ENCODE data around the gene CREB1.
"Not testable (repeated sequence)": the region's sequence is repeated elsewhere in the genome, so short reads cannot be mapped to it uniquely, and the experiment has no call there.

CREB1 gene

GRCh38 chr2:207633686-207634085, 103.9 kb downstream of the CREB1 start:
- CTCF ChIA-PET: interaction anchor here (0.7 to 3.0 kb wide), 3 partner anchors 8 to 100 kb away, joined by 3 to 14 read pairs (median 5); partner anchors contain the start of gene METTL21A
- POLR2A ChIA-PET: no interaction called here
- no peak for DNase-seq (ENCODE audit: low read depth, low spot score)
- no peak for TF ChIP-seq CTCF (IDR thresholded peaks at IDR 0.05; ENCODE audit: insufficient read depth, low read length, missing control alignments)
- H3K4me3 ChIP-seq (ENCODE audit: low read depth, low read length): no peak overlapping the region

DNA sequence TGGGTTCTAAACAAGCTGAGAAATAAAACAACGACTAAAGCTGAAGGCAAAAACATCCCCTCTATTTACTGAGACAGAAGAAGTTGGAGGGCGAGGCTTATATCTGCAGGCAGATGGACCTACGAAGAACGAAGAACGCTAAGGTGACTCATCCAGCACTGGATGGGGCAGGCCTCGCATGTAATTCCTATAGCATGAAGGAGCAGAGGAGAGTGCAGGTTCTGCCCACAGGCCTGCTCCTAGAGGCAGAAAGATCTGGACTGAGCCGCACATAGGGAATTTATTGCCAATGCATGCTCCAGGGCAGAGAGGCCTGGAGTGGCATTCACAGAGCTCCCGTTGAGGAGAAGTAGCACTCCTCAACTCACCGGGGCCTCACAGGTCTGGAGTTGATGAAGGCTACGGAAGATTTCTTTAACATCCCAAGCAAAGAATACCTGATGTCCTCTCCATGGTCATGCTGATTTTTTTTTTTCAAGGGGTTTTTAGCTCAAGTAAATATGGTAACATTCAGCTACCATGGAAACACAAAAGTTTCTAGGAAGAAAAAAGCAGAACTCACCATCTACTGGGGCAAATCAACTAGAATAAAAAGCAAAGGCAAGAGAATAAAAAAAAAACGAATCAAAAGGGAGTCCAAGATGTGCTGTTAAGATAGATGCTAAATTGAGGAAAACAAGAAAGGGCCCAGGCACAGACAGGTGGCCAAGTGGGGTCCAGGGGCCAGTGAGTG, 105.9 kb downstream of the CREB1 start:
- no peak overlapping the region for H3K4me3 ChIP-seq (ENCODE audit: low read depth, low read length)
- ChIA-PET POLR2A (interaction anchor here (0.5 to 1.4 kb wide), 2 partner anchors 10 to 79 kb away, joined by 3 read pairs; partner anchors contain the start of gene METTL21A), CTCF (interaction anchor here (0.7 to 3.0 kb wide), 3 partner anchors 10 to 406 kb away, joined by 3 to 14 read pairs (median 3); partner anchors contain the start of gene METTL21A)
- no peak for TF ChIP-seq CTCF (IDR thresholded peaks at IDR 0.05; ENCODE audit: insufficient read depth, low read length, missing control alignments)
- no peak for DNase-seq (ENCODE audit: low read depth, low spot score)

- POLR2A ChIA-PET; CTCF ChIA-PET; DNase-seq (ENCODE audit: low read depth, low spot score); H3K4me3 ChIP-seq (ENCODE audit: low read depth, low read length): not testable (repeated sequence)
These were observed 109.5 kb downstream of the CREB1 start for GRCh38 chr2:207639288-207639687.

DNA sequence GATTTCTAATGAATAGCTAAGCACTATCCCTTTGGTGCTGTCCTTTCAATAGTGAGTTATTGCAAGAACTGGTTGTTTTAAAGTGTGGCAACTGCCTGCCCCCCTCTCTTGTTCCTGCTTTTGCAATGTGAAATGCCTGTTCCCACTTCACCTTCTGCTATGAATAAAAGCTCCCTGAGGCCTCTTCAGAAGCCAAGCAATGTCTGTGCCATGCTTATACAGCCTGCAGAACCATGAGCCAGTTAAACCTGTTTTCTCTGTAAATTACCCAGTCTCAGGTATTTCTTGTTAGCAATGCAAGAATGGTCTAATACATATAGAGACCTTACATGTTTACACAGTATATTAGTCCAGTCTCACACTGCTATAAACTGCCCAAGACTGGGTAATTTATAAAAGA, 110.4 kb downstream of the CREB1 start:
- TF ChIP-seq CTCF (IDR thresholded peaks at IDR 0.05; ENCODE audit: insufficient read depth, low read length, missing control alignments): no peak
- DNase-seq (ENCODE audit: low read depth, low spot score): no peak
- POLR2A ChIA-PET: no interaction called here
- CTCF ChIA-PET: no interaction called here
- H3K4me3 ChIP-seq (ENCODE audit: low read depth, low read length): no peak overlapping the region

GRCh38 chr2:207640661-207641060, 110.9 kb downstream of the CREB1 start:
- DNase-seq (ENCODE audit: low read depth, low spot score): no peak
- TF ChIP-seq CTCF (IDR thresholded peaks at IDR 0.05; ENCODE audit: insufficient read depth, low read length, missing control alignments): no peak
- no peak overlapping the region for H3K4me3 ChIP-seq (ENCODE audit: low read depth, low read length)
- POLR2A ChIA-PET: no interaction called here
- CTCF ChIA-PET: interaction anchor here (1.6 kb wide), 1 partner anchor 14 kb away, joined by 4 read pairs; no protein-coding TSS in a partner anchor

GRCh38 chr2:207643892-207644291, 114.1 kb downstream of the CREB1 start:
- CTCF ChIA-PET: no interaction called here
- no peak overlapping the region for H3K4me3 ChIP-seq (ENCODE audit: low read depth, low read length)
- DNase-seq (ENCODE audit: low read depth, low spot score): no peak
- POLR2A ChIA-PET: no interaction called here
- no peak for TF ChIP-seq CTCF (IDR thresholded peaks at IDR 0.05; ENCODE audit: insufficient read depth, low read length, missing control alignments)

DNA sequence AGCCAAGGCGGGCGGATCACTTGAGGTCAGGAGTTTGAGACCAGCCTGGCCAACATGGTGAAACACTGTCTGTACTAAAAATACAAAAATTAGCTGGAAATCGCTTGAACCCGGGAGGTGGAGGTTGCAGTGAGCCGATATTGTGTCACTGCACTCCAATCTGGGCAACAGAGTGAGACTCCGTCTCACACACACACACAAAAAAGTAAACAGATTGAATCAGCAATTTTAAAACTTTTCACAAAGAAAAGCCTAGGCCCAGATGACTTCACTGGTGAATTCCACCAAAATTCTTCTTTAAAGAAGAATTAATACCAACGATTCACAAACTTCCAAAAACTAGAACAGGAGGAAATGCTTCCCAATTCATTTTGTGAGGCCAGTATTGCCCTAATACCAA, 116.8 kb downstream of the CREB1 start:
- DNase-seq (ENCODE audit: low read depth, low spot score); POLR2A ChIA-PET; H3K4me3 ChIP-seq (ENCODE audit: low read depth, low read length); CTCF ChIA-PET: not testable (repeated sequence)

Measured in AG04449 (cell line).